Measurements from ENCODE around the gene ATN1.

ATN1 gene

DNA sequence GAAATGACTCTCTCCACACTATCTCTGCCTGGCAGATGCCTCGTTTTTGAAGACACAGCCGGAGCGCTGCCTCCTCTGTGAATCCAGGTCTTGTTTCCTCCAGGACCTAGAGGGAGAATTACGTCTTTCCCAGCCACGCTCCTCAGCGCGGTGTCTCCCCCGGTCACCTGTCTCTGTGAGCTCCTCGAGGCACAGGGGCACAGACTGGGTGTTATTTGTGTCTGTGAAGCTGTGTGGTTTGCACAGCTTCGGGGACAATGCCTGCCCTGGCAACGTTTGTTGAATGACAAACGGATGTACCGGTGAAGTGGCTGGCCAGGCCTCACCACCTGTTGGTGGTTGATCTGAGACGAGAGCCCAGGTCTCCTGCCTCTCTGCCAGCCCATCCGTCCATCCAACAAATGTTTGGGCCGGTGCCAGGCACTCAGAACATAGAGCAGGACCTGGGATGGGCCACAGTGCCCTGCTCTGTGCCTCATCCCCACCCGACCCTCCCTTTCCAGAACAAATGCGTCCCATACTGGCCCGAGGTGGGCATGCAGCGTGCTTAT lies 29.5 kb downstream of the ATN1 start:
- TF ChIP-seq FOXM1 (IDR thresholded peaks at IDR 0.05; ENCODE audit: borderline replicate concordance, low read depth) (no peak), ZBTB7A (IDR thresholded peaks at IDR 0.05; ENCODE audit: low read depth) (no peak), TEAD4 (IDR thresholded peaks at IDR 0.05) (no peak), YY1 (IDR thresholded peaks at IDR 0.05; ENCODE audit: low read depth) (no peak), RAD21 (IDR thresholded peaks at IDR 0.05; ENCODE audit: low read depth) (no peak), EP300 (IDR thresholded peaks at IDR 0.05; ENCODE audit: borderline replicate concordance) (no peak), TCF12 (IDR thresholded peaks at IDR 0.05; ENCODE audit: low read depth) (no peak), TAF1 (IDR thresholded peaks at IDR 0.05; ENCODE audit: low read depth) (no peak), USF1 (IDR thresholded peaks at IDR 0.05) (no peak), NFIC (IDR thresholded peaks at IDR 0.05) (no peak), CEBPB (IDR thresholded peaks at IDR 0.05) (no peak), EGR1 (IDR thresholded peaks at IDR 0.05) (no peak), CREB1 (IDR thresholded peaks at IDR 0.05; ENCODE audit: low read depth) (no peak)
- TF ChIP-seq, protein P1, sequence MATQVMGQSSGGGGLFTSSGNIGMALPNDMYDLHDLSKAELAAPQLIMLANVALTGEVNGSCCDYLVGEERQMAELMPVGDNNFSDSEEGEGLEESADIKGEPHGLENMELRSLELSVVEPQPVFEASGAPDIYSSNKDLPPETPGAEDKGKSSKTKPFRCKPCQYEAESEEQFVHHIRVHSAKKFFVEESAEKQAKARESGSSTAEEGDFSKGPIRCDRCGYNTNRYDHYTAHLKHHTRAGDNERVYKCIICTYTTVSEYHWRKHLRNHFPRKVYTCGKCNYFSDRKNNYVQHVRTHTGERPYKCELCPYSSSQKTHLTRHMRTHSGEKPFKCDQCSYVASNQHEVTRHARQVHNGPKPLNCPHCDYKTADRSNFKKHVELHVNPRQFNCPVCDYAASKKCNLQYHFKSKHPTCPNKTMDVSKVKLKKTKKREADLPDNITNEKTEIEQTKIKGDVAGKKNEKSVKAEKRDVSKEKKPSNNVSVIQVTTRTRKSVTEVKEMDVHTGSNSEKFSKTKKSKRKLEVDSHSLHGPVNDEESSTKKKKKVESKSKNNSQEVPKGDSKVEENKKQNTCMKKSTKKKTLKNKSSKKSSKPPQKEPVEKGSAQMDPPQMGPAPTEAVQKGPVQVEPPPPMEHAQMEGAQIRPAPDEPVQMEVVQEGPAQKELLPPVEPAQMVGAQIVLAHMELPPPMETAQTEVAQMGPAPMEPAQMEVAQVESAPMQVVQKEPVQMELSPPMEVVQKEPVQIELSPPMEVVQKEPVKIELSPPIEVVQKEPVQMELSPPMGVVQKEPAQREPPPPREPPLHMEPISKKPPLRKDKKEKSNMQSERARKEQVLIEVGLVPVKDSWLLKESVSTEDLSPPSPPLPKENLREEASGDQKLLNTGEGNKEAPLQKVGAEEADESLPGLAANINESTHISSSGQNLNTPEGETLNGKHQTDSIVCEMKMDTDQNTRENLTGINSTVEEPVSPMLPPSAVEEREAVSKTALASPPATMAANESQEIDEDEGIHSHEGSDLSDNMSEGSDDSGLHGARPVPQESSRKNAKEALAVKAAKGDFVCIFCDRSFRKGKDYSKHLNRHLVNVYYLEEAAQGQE (IDR thresholded peaks at IDR 0.05; ENCODE audit: low read depth): no peak
- TF ChIP-seq, protein P2, sequence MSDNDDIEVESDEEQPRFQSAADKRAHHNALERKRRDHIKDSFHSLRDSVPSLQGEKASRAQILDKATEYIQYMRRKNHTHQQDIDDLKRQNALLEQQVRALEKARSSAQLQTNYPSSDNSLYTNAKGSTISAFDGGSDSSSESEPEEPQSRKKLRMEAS (IDR thresholded peaks at IDR 0.05): no peak

DNA sequence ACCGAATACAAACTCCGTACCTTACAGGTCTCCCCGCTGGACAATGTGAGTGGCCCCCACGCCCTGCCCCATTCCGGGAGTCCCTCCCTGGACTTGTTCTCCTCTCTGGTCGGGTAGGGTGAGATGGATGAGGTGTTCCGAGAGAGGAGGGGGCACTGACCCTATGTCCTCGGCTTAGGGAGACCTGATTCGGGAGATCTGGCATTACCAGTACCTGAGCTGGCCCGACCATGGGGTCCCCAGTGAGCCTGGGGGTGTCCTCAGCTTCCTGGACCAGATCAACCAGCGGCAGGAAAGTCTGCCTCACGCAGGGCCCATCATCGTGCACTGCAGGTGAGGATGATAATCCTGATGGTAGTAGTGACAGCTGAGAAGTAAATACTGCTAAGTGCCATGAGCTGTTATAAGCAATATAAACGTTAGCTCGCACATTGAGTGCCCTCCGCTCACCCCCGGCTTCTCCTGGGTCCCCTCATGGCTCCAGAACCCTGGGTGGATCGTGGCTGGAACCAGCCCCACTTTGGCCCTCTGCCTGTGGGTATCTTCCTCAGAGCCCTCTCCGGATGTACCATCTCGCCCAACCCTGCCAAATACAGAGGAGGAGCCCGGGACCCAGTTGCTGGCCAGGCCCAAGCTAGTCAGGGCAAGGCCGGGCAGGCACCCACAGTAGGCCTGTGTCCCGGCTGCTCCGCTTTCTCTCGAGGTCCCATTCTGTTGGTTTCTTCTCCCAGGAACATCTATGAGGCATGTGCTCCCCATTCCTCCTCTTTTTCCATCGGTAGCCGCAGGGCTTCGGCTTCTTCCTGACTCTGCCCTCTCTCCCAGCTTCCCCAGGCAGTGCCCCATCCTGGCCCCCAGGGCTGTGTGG lies 30.2 kb downstream of the ATN1 start:
- TF ChIP-seq NFIC (IDR thresholded peaks at IDR 0.05) (no peak), TEAD4 (IDR thresholded peaks at IDR 0.05) (no peak), FOXM1 (IDR thresholded peaks at IDR 0.05; ENCODE audit: borderline replicate concordance, low read depth) (no peak), TAF1 (IDR thresholded peaks at IDR 0.05; ENCODE audit: low read depth) (no peak), USF1 (IDR thresholded peaks at IDR 0.05) (no peak), CREB1 (IDR thresholded peaks at IDR 0.05; ENCODE audit: low read depth) (no peak), EP300 (IDR thresholded peaks at IDR 0.05; ENCODE audit: borderline replicate concordance) (no peak), RAD21 (IDR thresholded peaks at IDR 0.05; ENCODE audit: low read depth) (no peak), TCF12 (IDR thresholded peaks at IDR 0.05; ENCODE audit: low read depth) (no peak), CEBPB (IDR thresholded peaks at IDR 0.05) (no peak), YY1 (IDR thresholded peaks at IDR 0.05; ENCODE audit: low read depth) (no peak), ZBTB7A (IDR thresholded peaks at IDR 0.05; ENCODE audit: low read depth) (no peak)
- TF ChIP-seq, protein P1 (IDR thresholded peaks at IDR 0.05; ENCODE audit: low read depth): no peak
- TF ChIP-seq, protein P2 (IDR thresholded peaks at IDR 0.05): no peak

DNA sequence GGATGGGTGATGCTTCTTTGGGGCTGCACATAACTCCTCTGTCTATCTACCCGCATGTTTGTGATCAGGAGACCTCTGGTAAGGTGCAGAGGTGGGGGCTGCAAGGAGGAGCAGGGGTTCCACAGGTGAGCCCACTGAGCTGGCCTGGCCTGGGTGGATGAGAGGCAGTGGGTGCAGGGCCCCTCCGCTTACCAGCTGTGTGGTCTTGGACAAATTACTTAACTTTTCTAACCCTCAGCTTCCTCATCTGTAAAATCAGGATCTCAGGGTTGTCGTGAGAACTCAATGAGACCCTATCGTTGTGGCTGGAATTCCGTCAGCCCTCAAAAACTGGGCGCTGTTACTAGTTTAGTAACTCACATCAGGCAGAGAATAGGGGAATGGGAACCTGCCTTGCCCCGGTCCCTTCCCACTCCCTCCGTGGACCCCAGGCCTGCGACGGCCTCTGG lies 30.9 kb downstream of the ATN1 start:
- no peak for TF ChIP-seq EP300 (IDR thresholded peaks at IDR 0.05; ENCODE audit: borderline replicate concordance)
- no peak for TF ChIP-seq YY1 (IDR thresholded peaks at IDR 0.05; ENCODE audit: low read depth)
- no peak for TF ChIP-seq TAF1 (IDR thresholded peaks at IDR 0.05; ENCODE audit: low read depth)
- no peak for TF ChIP-seq ZBTB7A (IDR thresholded peaks at IDR 0.05; ENCODE audit: low read depth)
- no peak for TF ChIP-seq FOXM1 (IDR thresholded peaks at IDR 0.05; ENCODE audit: borderline replicate concordance, low read depth)
- TF ChIP-seq, protein P1 (IDR thresholded peaks at IDR 0.05; ENCODE audit: low read depth): no peak
- TF ChIP-seq EGR1 (IDR thresholded peaks at IDR 0.05): no peak
- no peak for TF ChIP-seq CEBPB (IDR thresholded peaks at IDR 0.05)
- TF ChIP-seq USF1 (IDR thresholded peaks at IDR 0.05): no peak
- TF ChIP-seq RAD21 (IDR thresholded peaks at IDR 0.05; ENCODE audit: low read depth): no peak
- TF ChIP-seq TEAD4 (IDR thresholded peaks at IDR 0.05): no peak
- TF ChIP-seq NFIC (IDR thresholded peaks at IDR 0.05): no peak
- no peak for TF ChIP-seq TCF12 (IDR thresholded peaks at IDR 0.05; ENCODE audit: low read depth)
- no peak for TF ChIP-seq CREB1 (IDR thresholded peaks at IDR 0.05; ENCODE audit: low read depth)
- TF ChIP-seq, protein P2 (IDR thresholded peaks at IDR 0.05): no peak
